GM23338 (cell line): Measurements from ENCODE around the gene TMEM255B. TPM values are rescaled to one million over a fixed set of nuclear protein-coding genes. Genes with fewer than 3 reads are reported as not detected.

Experiments used
- ATAC-seq: fragments of 200-7000 bp; cut with Tn5 transposase; 3 replicates; pipeline ENCODE4 v1.9.1; 2020
- DNase-seq: peaks from one replicate; pipeline ENCODE4 v3.0.0-alpha.2; 2015; ENCODE audit warnings: low spot score
- H2AFZ ChIP-seq: fragments of 200-600 bp; sonication (generic); 2 replicates; pipeline ENCODE4 v1.8.0; 2016; ENCODE audit warnings: antibody characterized with exemption, mild to moderate bottlenecking, moderate library complexity
- H3F3A ChIP-seq: fragments of 200-600 bp; sonication (generic); replicated peaks from 2 replicates; pipeline ENCODE4 v1.8.0; 2017; ENCODE audit warnings: antibody characterized with exemption, mixed run types, low read depth
- H3K27ac ChIP-seq: fragments of 200-600 bp; sonication (generic); 2 replicates; pipeline ENCODE4 v1.6.1; 2016; ENCODE audit warnings: low read depth
- H3K27me3 ChIP-seq: fragments of 200-600 bp; sonication (generic); 2 replicates; pipeline ENCODE4 v1.8.0; 2016; ENCODE audit warnings: mild to moderate bottlenecking, mixed run types, moderate library complexity; ENCODE audit not compliant: insufficient read depth
- H3K36me3 ChIP-seq: fragments of 200-600 bp; sonication (generic); 2 replicates; pipeline ENCODE4 v1.8.0; 2016; ENCODE audit warnings: mild to moderate bottlenecking; ENCODE audit not compliant: insufficient read depth
- H3K4me1 ChIP-seq: fragments of 200-600 bp; sonication (generic); 2 replicates; pipeline ENCODE4 v1.8.0; 2016; ENCODE audit warnings: mild to moderate bottlenecking, moderate library complexity; ENCODE audit not compliant: insufficient read depth
- H3K4me2 ChIP-seq: fragments of 200-600 bp; sonication (generic); 2 replicates; pipeline ENCODE4 v1.7.1; 2017; ENCODE audit warnings: mixed run types
- H3K4me3 ChIP-seq: fragments of 200-600 bp; sonication (generic); 2 replicates; pipeline ENCODE4 v1.6.1; 2016; ENCODE audit warnings: mixed run types
- H3K79me2 ChIP-seq: fragments of 200-600 bp; sonication (generic); replicated peaks from 2 replicates; pipeline ENCODE4 v1.8.0; 2017; ENCODE audit warnings: mild to moderate bottlenecking; ENCODE audit not compliant: insufficient read depth
- H3K9me2 ChIP-seq: fragments of 200-600 bp; sonication (generic); 2 replicates; pipeline ENCODE4 v1.8.0; 2017; ENCODE audit not compliant: insufficient read depth
- H4K20me1 ChIP-seq: fragments of 200-600 bp; sonication (generic); replicated peaks from 2 replicates; pipeline ENCODE4 v1.8.0; 2017; ENCODE audit warnings: mild to moderate bottlenecking; ENCODE audit not compliant: insufficient read depth
- H3K27ac Mint-ChIP-seq: 2 replicates; pipeline ENCODE4 v1.8.0; 2020; ENCODE audit warnings: inconsistent platforms, mild to moderate bottlenecking, moderate library complexity, mixed read lengths
- H3K27me3 Mint-ChIP-seq: 3 replicates; pipeline ENCODE4 v1.8.0; 2022; ENCODE audit warnings: low read depth, mild to moderate bottlenecking, moderate library complexity, mixed read lengths, inconsistent platforms; ENCODE audit not compliant: insufficient read depth, poor library complexity
- H3K36me3 Mint-ChIP-seq: 3 replicates; pipeline ENCODE4 v1.8.0; 2021; ENCODE audit warnings: low read depth, mild to moderate bottlenecking, inconsistent platforms, moderate library complexity, mixed read lengths
- H3K4me1 Mint-ChIP-seq: 3 replicates; pipeline ENCODE4 v1.8.0; 2020; ENCODE audit warnings: mild to moderate bottlenecking, inconsistent platforms, mixed read lengths
- H3K4me3 Mint-ChIP-seq: 3 replicates; pipeline ENCODE4 v1.8.0; 2021; ENCODE audit warnings: moderate library complexity, mild to moderate bottlenecking, inconsistent platforms, mixed read lengths
- H3K9me3 Mint-ChIP-seq: 3 replicates; pipeline ENCODE4 v1.8.0; 2020; ENCODE audit warnings: moderate library complexity, mild to moderate bottlenecking, inconsistent platforms, mixed read lengths
- CREB1 ChIP-seq: fragments of 250-450 bp; sonication (Bioruptor Pico); IDR thresholded peaks from 2 replicates; pipeline ENCODE4 v1.5.0; 2020; ENCODE audit warnings: low read depth, mild to moderate bottlenecking, moderate library complexity
- EZH2 ChIP-seq: fragments of 200-600 bp; sonication (generic); IDR thresholded peaks from one replicate; pipeline ENCODE4 v1.8.0; 2017; ENCODE audit warnings: antibody characterized with exemption, mild to moderate bottlenecking, low read depth; ENCODE audit not compliant: unreplicated experiment
- EZH2phosphoT487 ChIP-seq: fragments of 200-600 bp; sonication (generic); IDR thresholded peaks from one replicate; pipeline ENCODE4 v1.8.1; 2018; ENCODE audit warnings: antibody characterized with exemption; ENCODE audit not compliant: unreplicated experiment
- JUNB ChIP-seq: IDR thresholded peaks from one replicate; pipeline ENCODE4 v1.6.1; 2016; ENCODE audit warnings: antibody characterized with exemption; ENCODE audit not compliant: unreplicated experiment
- NANOG ChIP-seq: IDR thresholded peaks from 2 replicates; pipeline ENCODE4 v1.6.1; 2016; ENCODE audit warnings: antibody characterized with exemption, borderline replicate concordance
- POLR2AphosphoS5 ChIP-seq: IDR thresholded peaks from 2 replicates; pipeline ENCODE4 v1.6.1; 2016; ENCODE audit warnings: antibody characterized with exemption, low read depth
- STAT1 ChIP-seq: IDR thresholded peaks from one replicate; pipeline ENCODE4 v1.6.1; 2016; ENCODE audit warnings: antibody characterized with exemption; ENCODE audit not compliant: unreplicated experiment
- ZNF114 ChIP-seq: fragments of 250-450 bp; sonication (Bioruptor Pico); IDR thresholded peaks from 2 replicates; pipeline ENCODE4 v1.5.0; 2020; ENCODE audit warnings: mild to moderate bottlenecking, moderate library complexity
- ZNF331 ChIP-seq: fragments of 250-450 bp; sonication (Bioruptor Pico); IDR thresholded peaks from 2 replicates; pipeline ENCODE4 v1.5.0; 2020; ENCODE audit warnings: low read depth, mild to moderate bottlenecking, moderate library complexity
- polyA plus RNA-seq: library from polyadenylated mRNA; unstranded; fragments of >200 nt; fragmentation: Nextera tagmentation; extraction: Ambion mirVana; gene quantifications from 2 replicates; pipeline ENCODE4 v1.2.1, GENCODE V29; 2016
- total RNA-seq: library from RNA; depleted of rRNA; stranded (reverse); fragments of >200 nt; shearing (Covaris generic); gene quantifications from 2 replicates; pipeline ENCODE4 v1.2.3, GENCODE V29; 2014
- TF ChIP-seq, protein P1 (sequence below): IDR thresholded peaks from 2 replicates; pipeline ENCODE4 v1.6.1; 2016; ENCODE audit warnings: antibody characterized with exemption
- TF ChIP-seq, protein P2 (sequence below), 2 experiments: fragments of 200-600 bp in 1 of 2; sonication (generic) in 1 of 2; conservative IDR thresholded peaks; 2 replicates each; pipeline versions ENCODE4 v1.5.1 to v1.6.1; 2016 to 2017; ENCODE audit warnings: antibody characterized with exemption in 2 of 2, low read depth in 2 of 2, mild to moderate bottlenecking in 2 of 2, moderate library complexity in 1 of 2
- TF ChIP-seq, protein P3 (sequence below): fragments of 250-450 bp; sonication (Bioruptor Pico); IDR thresholded peaks from 2 replicates; pipeline ENCODE4 v1.5.0; 2020; ENCODE audit warnings: mild to moderate bottlenecking, moderate library complexity
- TF ChIP-seq, protein P4 (sequence below): IDR thresholded peaks from one replicate; pipeline ENCODE4 v1.6.1; 2018; ENCODE audit warnings: antibody characterized with exemption; ENCODE audit not compliant: unreplicated experiment

TMEM255B gene
- total and polyA plus RNA-seq, 2 experiments from 2014 or later = 0.69 to 4.4 TPM

DNA sequence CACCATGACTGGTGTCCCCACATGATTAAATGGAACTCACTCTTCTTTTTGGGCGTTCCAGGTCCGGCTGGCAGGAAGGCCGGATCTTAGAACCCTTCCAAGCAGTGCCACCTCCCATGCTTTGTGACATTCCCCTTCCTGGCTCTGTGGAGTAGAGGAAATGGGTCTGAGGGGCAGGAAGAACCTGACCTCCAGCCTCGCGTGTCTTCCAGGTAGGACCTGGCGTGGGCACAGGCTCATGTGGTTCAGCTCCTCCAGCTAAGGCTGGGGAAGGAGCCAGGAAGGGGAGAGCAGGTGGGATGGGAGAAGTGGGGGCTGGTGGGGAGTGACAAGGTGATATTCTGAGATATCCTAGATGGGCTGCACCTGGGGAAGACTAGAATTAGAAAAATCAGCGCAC, 2.1 kb downstream of the TMEM255B start:
- Mint-ChIP-seq H3K4me3 (no peak overlapping the region), H3K27me3 (peaks cover 32% of the 10 kb centered on the region), H3K9me3 (no peaks in the 10 kb centered on the region; the same call in 2 of the 3 replicates), H3K4me1 (peaks cover 19% of the 10 kb centered on the region), H3K36me3 (no peaks in the 10 kb centered on the region; the same call in 2 of the 3 replicates), H3K27ac (no peak overlapping the region)
- peaks cover 15% of the 10 kb centered on the region for H3F3A ChIP-seq
- H4K20me1 ChIP-seq = no peaks in the 10 kb centered on the region
- no peaks in the 10 kb centered on the region for H3K9me2 ChIP-seq
- H2AFZ ChIP-seq = no peak overlapping the region
- no peak for ATAC-seq
- no peak overlapping the region for H3K4me3 ChIP-seq
- no peak for DNase-seq
- H3K4me2 ChIP-seq = no peak overlapping the region
- no peaks in the 10 kb centered on the region for H3K79me2 ChIP-seq
- peaks cover 41% of the 10 kb centered on the region for H3K27me3 ChIP-seq
- H3K4me1 ChIP-seq = peaks cover 8% of the 10 kb centered on the region; the same call in 1 of the 2 replicates
- TF ChIP-seq STAT1 (no peak), CREB1 (CRISPR knock-in tag) (no peak), ZNF114 (CRISPR knock-in tag) (no peak), JUNB (no peak), NANOG (no peak), EZH2 (no peak), EZH2phosphoT487 (no peak), ZNF331 (CRISPR knock-in tag) (no peak), POLR2AphosphoS5 (no peak)
- TF ChIP-seq, protein P1, sequence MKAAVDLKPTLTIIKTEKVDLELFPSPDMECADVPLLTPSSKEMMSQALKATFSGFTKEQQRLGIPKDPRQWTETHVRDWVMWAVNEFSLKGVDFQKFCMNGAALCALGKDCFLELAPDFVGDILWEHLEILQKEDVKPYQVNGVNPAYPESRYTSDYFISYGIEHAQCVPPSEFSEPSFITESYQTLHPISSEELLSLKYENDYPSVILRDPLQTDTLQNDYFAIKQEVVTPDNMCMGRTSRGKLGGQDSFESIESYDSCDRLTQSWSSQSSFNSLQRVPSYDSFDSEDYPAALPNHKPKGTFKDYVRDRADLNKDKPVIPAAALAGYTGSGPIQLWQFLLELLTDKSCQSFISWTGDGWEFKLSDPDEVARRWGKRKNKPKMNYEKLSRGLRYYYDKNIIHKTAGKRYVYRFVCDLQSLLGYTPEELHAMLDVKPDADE = no peak
- TF ChIP-seq, protein P2, sequence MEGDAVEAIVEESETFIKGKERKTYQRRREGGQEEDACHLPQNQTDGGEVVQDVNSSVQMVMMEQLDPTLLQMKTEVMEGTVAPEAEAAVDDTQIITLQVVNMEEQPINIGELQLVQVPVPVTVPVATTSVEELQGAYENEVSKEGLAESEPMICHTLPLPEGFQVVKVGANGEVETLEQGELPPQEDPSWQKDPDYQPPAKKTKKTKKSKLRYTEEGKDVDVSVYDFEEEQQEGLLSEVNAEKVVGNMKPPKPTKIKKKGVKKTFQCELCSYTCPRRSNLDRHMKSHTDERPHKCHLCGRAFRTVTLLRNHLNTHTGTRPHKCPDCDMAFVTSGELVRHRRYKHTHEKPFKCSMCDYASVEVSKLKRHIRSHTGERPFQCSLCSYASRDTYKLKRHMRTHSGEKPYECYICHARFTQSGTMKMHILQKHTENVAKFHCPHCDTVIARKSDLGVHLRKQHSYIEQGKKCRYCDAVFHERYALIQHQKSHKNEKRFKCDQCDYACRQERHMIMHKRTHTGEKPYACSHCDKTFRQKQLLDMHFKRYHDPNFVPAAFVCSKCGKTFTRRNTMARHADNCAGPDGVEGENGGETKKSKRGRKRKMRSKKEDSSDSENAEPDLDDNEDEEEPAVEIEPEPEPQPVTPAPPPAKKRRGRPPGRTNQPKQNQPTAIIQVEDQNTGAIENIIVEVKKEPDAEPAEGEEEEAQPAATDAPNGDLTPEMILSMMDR (conservative IDR thresholded peaks at IDR 0.05; ENCODE audit: low read depth in 2 of 2) = no peak
- TF ChIP-seq, protein P3, sequence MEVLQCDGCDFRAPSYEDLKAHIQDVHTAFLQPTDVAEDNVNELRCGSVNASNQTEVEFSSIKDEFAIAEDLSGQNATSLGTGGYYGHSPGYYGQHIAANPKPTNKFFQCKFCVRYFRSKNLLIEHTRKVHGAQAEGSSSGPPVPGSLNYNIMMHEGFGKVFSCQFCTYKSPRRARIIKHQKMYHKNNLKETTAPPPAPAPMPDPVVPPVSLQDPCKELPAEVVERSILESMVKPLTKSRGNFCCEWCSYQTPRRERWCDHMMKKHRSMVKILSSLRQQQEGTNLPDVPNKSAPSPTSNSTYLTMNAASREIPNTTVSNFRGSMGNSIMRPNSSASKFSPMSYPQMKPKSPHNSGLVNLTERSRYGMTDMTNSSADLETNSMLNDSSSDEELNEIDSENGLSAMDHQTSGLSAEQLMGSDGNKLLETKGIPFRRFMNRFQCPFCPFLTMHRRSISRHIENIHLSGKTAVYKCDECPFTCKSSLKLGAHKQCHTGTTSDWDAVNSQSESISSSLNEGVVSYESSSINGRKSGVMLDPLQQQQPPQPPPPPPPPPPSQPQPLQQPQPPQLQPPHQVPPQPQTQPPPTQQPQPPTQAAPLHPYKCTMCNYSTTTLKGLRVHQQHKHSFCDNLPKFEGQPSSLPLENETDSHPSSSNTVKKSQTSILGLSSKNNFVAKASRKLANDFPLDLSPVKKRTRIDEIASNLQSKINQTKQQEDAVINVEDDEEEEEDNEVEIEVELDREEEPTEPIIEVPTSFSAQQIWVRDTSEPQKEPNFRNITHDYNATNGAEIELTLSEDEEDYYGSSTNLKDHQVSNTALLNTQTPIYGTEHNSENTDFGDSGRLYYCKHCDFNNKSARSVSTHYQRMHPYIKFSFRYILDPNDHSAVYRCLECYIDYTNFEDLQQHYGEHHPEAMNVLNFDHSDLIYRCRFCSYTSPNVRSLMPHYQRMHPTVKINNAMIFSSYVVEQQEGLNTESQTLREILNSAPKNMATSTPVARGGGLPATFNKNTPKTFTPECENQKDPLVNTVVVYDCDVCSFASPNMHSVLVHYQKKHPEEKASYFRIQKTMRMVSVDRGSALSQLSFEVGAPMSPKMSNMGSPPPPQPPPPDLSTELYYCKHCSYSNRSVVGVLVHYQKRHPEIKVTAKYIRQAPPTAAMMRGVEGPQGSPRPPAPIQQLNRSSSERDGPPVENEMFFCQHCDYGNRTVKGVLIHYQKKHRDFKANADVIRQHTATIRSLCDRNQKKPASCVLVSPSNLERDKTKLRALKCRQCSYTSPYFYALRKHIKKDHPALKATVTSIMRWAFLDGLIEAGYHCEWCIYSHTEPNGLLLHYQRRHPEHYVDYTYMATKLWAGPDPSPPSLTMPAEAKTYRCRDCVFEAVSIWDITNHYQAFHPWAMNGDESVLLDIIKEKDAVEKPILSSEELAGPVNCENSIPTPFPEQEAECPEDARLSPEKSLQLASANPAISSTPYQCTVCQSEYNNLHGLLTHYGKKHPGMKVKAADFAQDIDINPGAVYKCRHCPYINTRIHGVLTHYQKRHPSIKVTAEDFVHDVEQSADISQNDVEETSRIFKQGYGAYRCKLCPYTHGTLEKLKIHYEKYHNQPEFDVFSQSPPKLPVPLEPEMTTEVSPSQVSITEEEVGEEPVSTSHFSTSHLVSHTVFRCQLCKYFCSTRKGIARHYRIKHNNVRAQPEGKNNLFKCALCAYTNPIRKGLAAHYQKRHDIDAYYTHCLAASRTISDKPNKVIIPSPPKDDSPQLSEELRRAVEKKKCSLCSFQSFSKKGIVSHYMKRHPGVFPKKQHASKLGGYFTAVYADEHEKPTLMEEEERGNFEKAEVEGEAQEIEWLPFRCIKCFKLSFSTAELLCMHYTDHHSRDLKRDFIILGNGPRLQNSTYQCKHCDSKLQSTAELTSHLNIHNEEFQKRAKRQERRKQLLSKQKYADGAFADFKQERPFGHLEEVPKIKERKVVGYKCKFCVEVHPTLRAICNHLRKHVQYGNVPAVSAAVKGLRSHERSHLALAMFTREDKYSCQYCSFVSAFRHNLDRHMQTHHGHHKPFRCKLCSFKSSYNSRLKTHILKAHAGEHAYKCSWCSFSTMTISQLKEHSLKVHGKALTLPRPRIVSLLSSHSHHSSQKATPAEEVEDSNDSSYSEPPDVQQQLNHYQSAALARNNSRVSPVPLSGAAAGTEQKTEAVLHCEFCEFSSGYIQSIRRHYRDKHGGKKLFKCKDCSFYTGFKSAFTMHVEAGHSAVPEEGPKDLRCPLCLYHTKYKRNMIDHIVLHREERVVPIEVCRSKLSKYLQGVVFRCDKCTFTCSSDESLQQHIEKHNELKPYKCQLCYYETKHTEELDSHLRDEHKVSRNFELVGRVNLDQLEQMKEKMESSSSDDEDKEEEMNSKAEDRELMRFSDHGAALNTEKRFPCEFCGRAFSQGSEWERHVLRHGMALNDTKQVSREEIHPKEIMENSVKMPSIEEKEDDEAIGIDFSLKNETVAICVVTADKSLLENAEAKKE (CRISPR knock-in tag) = no peak
- TF ChIP-seq, protein P4, sequence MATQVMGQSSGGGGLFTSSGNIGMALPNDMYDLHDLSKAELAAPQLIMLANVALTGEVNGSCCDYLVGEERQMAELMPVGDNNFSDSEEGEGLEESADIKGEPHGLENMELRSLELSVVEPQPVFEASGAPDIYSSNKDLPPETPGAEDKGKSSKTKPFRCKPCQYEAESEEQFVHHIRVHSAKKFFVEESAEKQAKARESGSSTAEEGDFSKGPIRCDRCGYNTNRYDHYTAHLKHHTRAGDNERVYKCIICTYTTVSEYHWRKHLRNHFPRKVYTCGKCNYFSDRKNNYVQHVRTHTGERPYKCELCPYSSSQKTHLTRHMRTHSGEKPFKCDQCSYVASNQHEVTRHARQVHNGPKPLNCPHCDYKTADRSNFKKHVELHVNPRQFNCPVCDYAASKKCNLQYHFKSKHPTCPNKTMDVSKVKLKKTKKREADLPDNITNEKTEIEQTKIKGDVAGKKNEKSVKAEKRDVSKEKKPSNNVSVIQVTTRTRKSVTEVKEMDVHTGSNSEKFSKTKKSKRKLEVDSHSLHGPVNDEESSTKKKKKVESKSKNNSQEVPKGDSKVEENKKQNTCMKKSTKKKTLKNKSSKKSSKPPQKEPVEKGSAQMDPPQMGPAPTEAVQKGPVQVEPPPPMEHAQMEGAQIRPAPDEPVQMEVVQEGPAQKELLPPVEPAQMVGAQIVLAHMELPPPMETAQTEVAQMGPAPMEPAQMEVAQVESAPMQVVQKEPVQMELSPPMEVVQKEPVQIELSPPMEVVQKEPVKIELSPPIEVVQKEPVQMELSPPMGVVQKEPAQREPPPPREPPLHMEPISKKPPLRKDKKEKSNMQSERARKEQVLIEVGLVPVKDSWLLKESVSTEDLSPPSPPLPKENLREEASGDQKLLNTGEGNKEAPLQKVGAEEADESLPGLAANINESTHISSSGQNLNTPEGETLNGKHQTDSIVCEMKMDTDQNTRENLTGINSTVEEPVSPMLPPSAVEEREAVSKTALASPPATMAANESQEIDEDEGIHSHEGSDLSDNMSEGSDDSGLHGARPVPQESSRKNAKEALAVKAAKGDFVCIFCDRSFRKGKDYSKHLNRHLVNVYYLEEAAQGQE = no peak
- H3K36me3 ChIP-seq = no peaks in the 10 kb centered on the region
- no peak overlapping the region for H3K27ac ChIP-seq
